Lung (tissue), 12 donors: ENCODE measurements around the gene SYNM. TPM values are rescaled to one million over a fixed set of nuclear protein-coding genes. Genes with fewer than 3 reads are reported as not detected.
"Not testable (repeated sequence)": the region's sequence is repeated elsewhere in the genome, so short reads cannot be mapped to it uniquely, and the experiment has no call there.

Experiments
- ATAC-seq: fragments of 200-7000 bp; cut with Tn5 transposase; one replicate; pipeline ENCODE4 v1.9.1; 2020; ENCODE audit warnings: moderate number of reproducible peaks; ENCODE audit not compliant: insufficient read depth, low FRiP score
- DNase-seq, 3 donors: peaks; one replicate each; pipeline ENCODE4 v3.0.0-alpha.2; 2013 to 2017
- H3K27ac ChIP-seq, 2 donors: one replicate each; pipeline ENCODE4 v1.5.1; 2013; ENCODE audit warnings: mild to moderate bottlenecking in 2 of 2, moderate library complexity in 2 of 2, control low read depth in 1 of 2, inconsistent platforms in 1 of 2, low read depth in 1 of 2, low read length in 1 of 2
- H3K27me3 ChIP-seq, 3 donors: one replicate each; pipeline ENCODE4 v1.5.1; 2013; ENCODE audit warnings: low read length in 2 of 3; ENCODE audit not compliant: control insufficient read depth in 3 of 3, insufficient read depth in 3 of 3
- H3K36me3 ChIP-seq, 4 donors: one replicate each; pipeline ENCODE4 v1.5.1; 2013; ENCODE audit warnings: low read length in 4 of 4, mild to moderate bottlenecking in 1 of 4, moderate library complexity in 1 of 4; ENCODE audit not compliant: control insufficient read depth in 4 of 4, insufficient read depth in 4 of 4
- H3K4me1 ChIP-seq, 5 donors: one replicate each; pipeline ENCODE4 v1.5.1; 2013; ENCODE audit warnings: low read length in 5 of 5, mild to moderate bottlenecking in 2 of 5, moderate library complexity in 1 of 5; ENCODE audit not compliant: control insufficient read depth in 5 of 5, insufficient read depth in 5 of 5
- H3K4me3 ChIP-seq: one replicate; pipeline ENCODE4 v1.5.1; 2013; ENCODE audit warnings: mild to moderate bottlenecking, control low read depth, moderate library complexity
- H3K9ac ChIP-seq, 2 donors: one replicate each; pipeline ENCODE4 v1.5.1; 2013; ENCODE audit warnings: low read length in 2 of 2, control low read depth in 1 of 2; ENCODE audit not compliant: insufficient read depth in 1 of 2
- H3K9me3 ChIP-seq, 4 donors: one replicate each; pipeline ENCODE4 v1.5.1; 2013; ENCODE audit warnings: low read length in 3 of 4, mild to moderate bottlenecking in 1 of 4, moderate library complexity in 1 of 4; ENCODE audit not compliant: control insufficient read depth in 4 of 4, insufficient read depth in 3 of 4
- CTCF ChIP-seq: IDR thresholded peaks from 2 replicates; pipeline ENCODE4 v1.5.1; 2012; ENCODE audit warnings: mild to moderate bottlenecking; ENCODE audit errors: control extremely low read depth, extremely low read depth
- WGBS, 2 donors: extraction: QIAGEN DNeasy Blood & Tissue Kit; methylation state at CpG; one replicate each; pipeline ENCODE4 v1.1.7; 2013; 5-methylcytosine and 5-hydroxymethylcytosine counted together
- polyA plus RNA-seq, 2 donors: library from polyadenylated mRNA; stranded (reverse); fragments of 200-250 nt; gene quantifications; one replicate each; pipeline ENCODE4 v1.2.1, GENCODE V29; 2013
- total RNA-seq, 2 donors: library from RNA; depleted of rRNA in 1 of 2; stranded (reverse); fragments of >200 nt in 1 of 2; gene quantifications; one replicate each; pipeline ENCODE4 v1.2.1, GENCODE V29; 2014 to 2021
- donor health status: control.
- donor health status: control.
- donor health status: Bipolar disorder and iron deficiency.
- donor health status: healthy.
- donor health status: DM: yes; HTN: yes; CAD: no.

Gene SYNM
- total and polyA plus RNA-seq, 4 donors: 5.3 to 21.3 (median 10.9) TPM

GRCh38 chr15:99071091-99071680, 33.7 kb upstream of the SYNM start:
- WGBS, 2 donors: 86 to 89% methylated on average over 10 of the region's 10 CpGs
- no peak for TF ChIP-seq CTCF
- Histone ChIP-seq H3K36me3 (no peaks in the 10 kb centered on the region), H3K27me3 (no peaks in the 10 kb centered on the region), H3K27ac (no peak overlapping the region), H3K9me3 (no peaks in the 10 kb centered on the region), H3K4me3 (no peak overlapping the region), H3K4me1 (peaks cover 0 to 3% (median 0%) of the 10 kb centered on the region in 5 donors), H3K9ac (no peak overlapping the region)
- DNase-seq (no peak), ATAC-seq (no peak)

GRCh38 chr15:99073008-99073717, 31.7 kb upstream of the SYNM start:
- Histone ChIP-seq H3K9ac (no peak overlapping the region), H3K4me3 (no peak overlapping the region), H3K4me1 (peaks cover 0 to 3% (median 0%) of the 10 kb centered on the region in 5 donors), H3K27me3 (no peaks in the 10 kb centered on the region), H3K27ac (no peak overlapping the region), H3K9me3 (no peaks in the 10 kb centered on the region), H3K36me3 (no peaks in the 10 kb centered on the region)
- ATAC-seq (no peak), DNase-seq (peak in 1 of 3 donors; percentile 25)
- 59 to 67% methylated on average over 4 of the region's 4 CpGs for WGBS, 2 donors
- no peak for TF ChIP-seq CTCF

GRCh38 chr15:99074446-99074845, 30.4 kb upstream of the SYNM start:
- H3K9ac ChIP-seq: no peak overlapping the region
- DNase-seq (no peak), ATAC-seq (no peak)
- H3K27ac ChIP-seq: no peak overlapping the region
- H3K9me3 ChIP-seq: no peaks in the 10 kb centered on the region
- H3K27me3 ChIP-seq: no peaks in the 10 kb centered on the region
- H3K4me3 ChIP-seq: no peak overlapping the region
- H3K36me3 ChIP-seq: no peaks in the 10 kb centered on the region
- 86 to 89% methylated on average over 5 of the region's 5 CpGs for WGBS, 2 donors
- H3K4me1 ChIP-seq: peaks cover 0 to 3% (median 0%) of the 10 kb centered on the region in 5 donors
- no peak for TF ChIP-seq CTCF

GRCh38 chr15:99075059-99075652, 29.7 kb upstream of the SYNM start:
- not testable (repeated sequence) for H3K9ac ChIP-seq, H3K4me3 ChIP-seq, H3K9me3 ChIP-seq, ATAC-seq, H3K4me1 ChIP-seq, H3K27me3 ChIP-seq, H3K36me3 ChIP-seq, H3K27ac ChIP-seq, DNase-seq
